Right lung (tissue), 5 donors: Measurements from ENCODE around the gene PTPRM. TPM values are rescaled to one million over a fixed set of nuclear protein-coding genes. Genes with fewer than 3 reads are reported as not detected.
A peak's percentile ranks its signal among the peaks of the same experiment; 100 is the strongest.
"Not testable (repeated sequence)": the region's sequence is repeated elsewhere in the genome, so short reads cannot be mapped to it uniquely, and the experiment has no call there.

Experiments used
- DNase-seq, 2 donors: peaks; one replicate each; pipeline ENCODE4 v3.0.0-alpha.2; 2013
- polyA plus RNA-seq, 5 donors: library from polyadenylated mRNA; unstranded; fragments of 120-200 nt; gene quantifications; one replicate each; pipeline versions ENCODE4 v1.2.1 to v1.2.3, GENCODE V29; 2013; ENCODE audit warnings: inconsistent platforms in 1 of 5, low replicate concordance in 1 of 5; ENCODE audit not compliant: insufficient read length in 5 of 5, insufficient read depth in 1 of 5

The PTPRM gene
- polyA plus RNA-seq, 5 donors, result 81.3 to 105 (median 93.0) TPM

DNA sequence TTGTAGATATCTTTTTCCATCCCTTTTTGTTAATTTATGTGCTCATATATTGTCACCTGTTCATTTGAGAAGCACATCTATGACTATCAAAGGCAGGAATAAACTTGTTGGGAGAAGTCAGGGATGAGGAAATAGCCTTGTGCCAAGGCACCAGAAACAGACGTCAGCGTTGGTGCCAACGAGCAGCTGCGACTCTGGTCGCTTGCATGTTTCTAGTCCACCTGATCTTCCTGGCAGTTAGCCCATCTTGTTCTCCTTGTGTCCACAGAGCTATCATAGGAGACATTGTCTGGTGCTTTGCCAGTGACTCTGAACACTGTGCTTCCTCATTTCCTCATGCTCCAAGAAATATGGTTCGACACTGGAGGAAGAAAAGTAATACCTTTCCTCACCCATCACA is 374.4 kb downstream of the PTPRM start:
- DNase-seq, result peak in 1 of 2 donors; percentile 11

DNA sequence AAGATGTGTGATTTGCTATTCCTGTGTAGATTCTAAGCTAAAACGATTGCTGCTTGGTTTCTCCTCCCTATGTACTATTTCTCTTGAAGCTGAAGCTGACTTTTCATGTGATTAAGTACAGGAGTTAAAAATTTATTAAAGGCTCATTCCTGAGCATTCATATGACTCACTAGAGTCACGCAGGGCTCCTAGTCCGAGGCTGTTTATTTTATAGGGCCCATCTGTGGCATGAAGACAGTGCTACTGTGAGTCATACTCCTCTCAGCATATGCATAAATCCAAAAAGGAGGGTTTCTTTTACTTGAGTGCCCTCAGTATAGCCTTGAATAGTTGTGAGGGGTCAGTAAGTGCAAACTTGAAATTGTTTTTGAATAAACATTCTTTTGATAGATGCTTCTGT is 378.8 kb downstream of the PTPRM start:
- DNase-seq, result no peak

DNA sequence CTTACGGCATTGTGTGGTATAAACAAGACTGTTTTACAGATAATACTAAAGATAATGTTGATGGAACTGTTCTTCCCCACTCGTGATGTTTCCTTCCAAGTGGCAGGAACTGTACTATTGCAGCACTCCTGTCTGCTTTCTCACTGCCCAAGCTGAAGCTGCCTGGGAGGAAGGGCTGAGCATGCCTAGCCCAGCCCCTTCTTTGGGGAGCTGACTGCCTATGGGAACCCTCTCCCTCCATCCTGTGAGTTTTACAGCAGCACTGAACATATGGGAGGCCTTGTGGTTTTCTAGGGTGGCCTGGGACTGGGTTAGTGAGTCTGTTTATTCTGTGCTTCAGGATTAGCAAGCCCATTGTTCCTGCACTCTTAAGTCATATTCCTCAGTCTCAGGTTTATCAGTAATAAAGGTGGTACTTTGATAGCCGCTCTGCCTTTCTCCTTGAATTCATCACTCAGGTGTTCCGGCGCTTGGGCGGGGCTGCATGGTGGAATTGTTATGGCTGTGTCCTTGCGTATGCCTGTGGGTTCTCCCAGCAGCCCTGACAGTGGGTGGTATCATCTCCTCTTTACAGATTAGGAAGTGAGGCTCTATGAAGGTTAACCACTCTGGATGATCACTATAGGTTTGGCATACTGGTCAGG is 379.7 kb downstream of the PTPRM start:
- DNase-seq, result peak in 1 of 2 donors; percentile 10

DNA sequence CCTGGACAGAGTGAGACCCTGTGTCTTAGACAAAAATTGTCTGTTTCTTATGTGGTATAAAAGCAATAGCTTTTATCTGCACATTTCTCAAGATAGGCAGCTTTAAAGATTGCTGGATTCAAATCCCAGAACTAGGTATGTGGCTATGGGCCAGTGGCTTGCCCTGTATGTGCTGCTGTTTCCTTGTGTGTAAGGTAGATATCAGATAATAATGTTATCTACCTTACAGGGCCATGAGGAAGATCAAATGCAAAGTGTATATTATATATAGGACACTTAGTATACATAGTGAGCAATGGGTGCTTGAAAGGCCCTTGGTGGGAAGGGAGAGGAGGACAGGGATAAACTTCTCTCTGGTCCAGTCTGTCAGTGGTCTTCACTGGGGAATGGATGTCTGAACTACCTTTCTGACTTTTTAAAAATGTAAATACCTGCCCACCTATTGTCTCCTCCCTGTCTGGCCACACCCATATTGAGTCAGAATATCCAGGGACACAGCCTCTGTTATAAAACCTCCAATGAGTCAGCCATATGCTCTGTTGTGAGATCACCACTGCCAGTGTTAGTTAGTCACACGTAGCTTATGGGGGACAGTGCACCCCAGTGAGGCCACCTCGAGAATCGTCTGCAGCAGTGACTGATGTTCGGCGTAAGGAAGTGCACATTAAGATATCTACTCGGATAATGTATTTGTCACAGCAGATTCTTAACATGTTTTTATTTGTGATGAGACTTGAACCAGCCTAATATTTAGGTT is 383.4 kb downstream of the PTPRM start:
- no peak for DNase-seq

DNA sequence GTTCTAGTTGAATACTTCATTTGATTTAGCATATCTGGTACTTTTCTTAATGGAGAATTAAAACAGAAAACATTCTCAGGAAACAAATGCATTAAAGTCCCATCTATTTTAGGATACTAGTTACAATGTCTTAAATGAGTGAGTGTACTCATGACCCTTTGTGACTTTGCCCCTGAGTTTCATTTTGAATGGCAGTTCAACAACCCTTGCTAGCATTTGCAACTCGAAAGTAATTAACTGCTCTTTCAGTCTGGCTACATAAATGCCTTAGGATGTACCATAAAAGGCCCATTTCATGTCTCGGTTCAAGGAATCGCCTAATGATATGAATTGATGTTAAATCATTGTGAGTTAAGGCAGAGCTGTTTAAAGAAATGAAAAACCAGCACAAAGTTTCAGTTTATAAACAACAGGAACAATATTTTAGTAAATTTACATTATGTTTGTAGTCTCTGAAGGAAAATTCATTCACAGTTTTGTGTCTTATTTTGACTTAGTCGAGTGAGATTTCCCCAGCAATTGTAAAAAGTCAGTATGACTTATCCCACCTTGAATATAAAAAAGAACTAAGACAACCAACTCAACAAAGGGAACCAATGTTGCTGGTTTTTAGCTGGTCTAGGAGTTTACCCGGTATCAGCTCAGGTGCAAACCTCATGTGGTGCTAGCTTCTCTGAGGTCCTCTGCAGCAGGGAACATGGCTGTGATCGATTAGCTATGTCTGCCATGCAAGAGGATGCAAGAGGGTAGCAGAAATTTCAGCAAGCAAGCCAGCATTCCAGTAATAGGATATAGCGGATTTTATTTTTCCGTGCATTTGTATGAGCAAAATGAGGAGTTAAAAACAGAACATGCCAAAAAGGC is 386.2 kb downstream of the PTPRM start:
- no peak for DNase-seq

DNA sequence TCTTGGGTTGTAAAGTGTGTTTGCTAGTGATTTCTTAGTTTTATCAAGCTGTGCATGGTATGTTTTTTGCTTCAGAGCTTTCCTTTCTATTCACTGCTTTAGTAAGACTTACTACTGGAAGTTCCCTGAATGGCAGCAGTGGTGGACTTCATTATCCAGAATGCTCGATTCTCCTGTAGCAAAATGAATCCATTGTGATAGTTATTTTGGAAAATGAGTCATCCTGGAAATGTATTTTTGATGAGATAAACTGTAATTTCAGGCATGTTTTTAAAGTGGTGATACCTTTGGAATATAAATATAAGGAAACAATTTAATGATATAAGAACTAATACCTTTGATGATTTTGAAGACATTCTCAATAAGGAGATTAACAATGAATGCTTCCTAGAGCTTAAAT is 387.1 kb downstream of the PTPRM start:
- DNase-seq, result no peak

DNA sequence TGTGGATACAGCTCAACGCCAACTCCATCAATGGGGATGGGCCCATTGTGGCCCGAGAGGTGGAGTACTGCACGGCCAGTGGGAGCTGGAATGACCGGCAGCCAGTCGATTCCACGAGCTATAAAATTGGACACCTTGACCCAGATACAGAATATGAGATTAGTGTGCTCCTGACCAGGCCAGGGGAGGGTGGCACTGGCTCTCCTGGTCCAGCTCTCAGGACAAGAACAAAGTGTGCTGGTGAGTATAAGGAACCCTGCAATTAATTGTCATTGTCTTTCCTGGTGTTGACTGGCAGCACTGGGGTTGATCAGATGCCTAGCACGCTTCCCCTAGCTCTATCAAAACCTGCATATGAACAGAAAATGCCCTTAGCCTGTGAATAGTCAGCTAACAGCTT is 388.1 kb downstream of the PTPRM start:
- DNase-seq, result no peak

DNA sequence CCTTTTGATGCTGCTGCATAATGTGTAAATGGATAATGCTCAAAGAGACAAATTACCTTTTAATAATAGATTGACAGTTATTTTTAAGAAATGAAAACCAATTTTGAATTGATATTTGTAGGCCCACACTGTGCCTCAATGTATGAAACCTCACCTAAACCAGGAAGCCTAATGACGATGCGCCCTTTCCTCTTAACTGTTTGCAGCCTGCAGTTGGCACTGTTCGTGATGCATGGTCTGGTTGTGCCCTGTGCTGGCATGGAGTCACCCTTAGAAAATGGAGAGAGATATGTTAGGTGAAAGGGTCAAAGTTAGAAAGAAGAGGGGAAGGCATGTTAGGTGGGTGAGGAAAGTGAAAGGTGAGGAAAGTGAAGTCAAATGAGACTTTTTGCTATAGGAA is 390.2 kb downstream of the PTPRM start:
- DNase-seq, result no peak

DNA sequence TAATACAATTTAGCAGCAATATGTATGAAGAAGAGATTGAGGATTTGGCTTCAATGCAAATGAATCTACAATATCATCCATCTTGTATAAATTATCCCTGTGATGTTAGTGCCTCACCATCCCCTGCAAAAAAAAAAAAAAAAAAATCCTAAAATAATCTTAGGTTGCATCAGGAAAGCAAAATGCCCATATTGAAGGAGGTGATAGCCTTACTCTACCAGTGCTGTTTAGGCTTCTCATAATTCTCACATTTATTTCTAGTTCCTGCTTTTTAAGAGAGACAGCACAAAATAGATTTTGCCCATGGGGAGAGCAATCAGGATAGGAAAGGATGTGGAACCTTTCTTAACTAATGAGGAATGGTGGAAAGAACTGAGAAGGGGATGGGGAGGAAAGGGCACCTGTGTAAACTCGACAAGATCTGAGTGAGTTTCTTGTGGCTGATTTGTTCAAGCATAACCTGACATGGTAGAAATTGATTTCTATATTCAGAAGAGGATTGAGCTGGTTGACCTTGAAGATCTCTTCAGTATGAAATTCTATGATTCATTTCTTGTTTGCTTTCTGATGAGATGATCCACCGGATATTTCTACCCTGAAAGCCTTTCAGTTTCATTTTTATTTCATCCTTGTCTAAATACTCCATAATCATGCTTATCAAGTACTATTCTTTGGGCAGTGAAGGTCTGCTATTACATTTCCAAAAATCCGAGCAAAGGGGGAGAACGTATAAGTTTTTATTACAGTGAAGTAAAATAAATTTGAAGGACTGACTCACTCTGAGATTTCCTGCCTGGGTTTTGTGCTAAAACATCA is 391.2 kb downstream of the PTPRM start:
- DNase-seq, result no peak

DNA sequence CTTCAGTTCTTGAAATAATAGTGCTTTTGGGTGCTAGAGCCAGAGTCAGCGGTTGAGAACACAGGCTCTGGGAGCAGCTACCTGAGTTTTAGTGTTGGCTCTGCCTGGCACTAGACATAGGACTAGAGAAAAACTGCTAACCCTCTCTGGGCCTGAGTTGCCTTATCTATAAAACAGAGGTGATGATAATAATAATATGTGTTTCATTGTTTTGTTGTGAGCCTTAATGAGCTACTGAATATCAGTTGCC is 391.7 kb downstream of the PTPRM start:
- DNase-seq, result no peak

DNA sequence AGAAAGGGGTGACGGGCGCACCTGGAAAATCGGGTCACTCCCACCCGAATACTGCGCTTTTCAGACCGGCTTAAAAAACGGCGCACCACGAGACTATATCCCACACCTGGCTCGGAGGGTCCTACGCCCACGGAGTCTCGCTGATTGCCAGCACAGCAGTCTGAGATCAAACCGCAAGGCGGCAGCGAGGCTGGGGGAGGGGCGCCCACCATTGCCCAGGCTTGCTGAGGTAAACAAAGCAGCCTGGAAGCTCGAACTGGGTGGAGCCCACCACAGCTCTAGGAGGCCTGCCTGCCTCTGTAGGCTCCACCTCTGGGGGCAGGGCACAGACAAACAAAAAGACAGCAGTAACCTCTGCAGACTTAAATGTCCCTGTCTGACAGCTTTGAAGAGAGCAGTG is 399.6 kb downstream of the PTPRM start:
- not testable (repeated sequence) for DNase-seq

DNA sequence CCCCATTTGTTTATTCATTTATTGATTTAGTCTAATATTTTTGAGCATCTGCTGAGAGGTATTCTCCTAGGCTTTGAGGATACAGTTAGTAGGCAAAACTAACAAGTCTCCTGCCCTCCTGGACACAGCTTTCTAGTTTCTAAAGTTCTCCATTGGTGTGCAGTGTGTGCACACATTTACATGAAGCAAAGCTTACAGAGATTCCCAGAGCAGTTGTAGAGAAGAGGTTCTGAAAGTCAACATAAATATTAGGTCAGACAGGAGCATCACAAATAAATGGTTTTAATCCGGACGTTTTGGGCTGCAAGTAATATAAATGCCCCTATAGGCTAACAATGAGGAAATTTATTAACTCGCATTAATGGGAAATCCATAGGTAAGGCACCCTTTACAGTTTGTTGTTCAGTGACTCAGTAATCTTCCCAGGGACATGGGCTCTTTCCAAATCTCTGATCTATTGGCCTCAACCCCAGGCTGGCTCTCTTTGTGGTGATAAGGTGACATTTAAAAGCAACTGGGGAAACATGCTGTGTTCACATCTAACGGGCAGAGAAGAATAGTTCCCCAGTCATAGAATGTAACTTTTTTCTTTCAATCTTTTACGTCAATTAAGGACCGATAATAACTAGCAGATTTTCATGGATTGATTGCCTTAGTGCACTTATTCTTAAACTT is 407.2 kb downstream of the PTPRM start:
- no peak for DNase-seq

DNA sequence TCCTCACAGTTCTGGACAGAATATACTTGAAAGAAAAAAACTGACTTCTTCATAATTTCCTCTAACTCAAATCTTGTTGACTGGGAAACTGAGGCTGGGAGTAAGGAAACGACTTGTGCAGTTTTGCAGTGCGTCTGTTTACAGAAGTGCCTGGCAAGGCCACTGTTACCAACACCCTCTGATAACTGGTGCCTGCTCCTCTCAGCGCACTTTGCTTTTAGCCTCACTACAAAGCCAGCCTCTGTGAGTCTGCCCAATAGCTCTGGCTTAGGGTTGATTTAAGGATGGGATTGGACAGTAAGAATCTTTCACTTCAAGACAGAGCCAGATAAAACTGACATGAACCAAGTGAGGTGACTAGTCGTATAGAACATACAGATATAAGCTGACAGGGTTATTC is 410.8 kb downstream of the PTPRM start:
- no peak for DNase-seq

DNA sequence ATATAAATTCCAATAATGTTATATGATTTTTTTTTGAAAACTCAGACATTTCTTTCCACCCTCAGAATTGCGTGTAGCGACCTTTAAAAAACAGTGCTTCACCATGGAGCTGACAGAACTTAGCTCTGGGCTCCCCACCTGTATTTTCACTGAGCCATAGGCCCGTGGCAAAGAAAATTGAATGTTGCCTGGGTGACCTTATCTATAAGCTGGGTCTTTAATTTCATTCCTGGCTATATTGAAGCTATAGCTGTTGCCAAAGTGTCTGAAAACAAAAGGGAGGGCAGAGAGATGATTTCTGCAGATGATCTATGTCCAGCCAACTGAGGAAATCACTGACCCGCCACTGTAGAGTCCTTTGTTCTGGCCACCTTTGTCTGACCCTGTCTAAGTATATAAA is 411.7 kb downstream of the PTPRM start:
- no peak for DNase-seq

DNA sequence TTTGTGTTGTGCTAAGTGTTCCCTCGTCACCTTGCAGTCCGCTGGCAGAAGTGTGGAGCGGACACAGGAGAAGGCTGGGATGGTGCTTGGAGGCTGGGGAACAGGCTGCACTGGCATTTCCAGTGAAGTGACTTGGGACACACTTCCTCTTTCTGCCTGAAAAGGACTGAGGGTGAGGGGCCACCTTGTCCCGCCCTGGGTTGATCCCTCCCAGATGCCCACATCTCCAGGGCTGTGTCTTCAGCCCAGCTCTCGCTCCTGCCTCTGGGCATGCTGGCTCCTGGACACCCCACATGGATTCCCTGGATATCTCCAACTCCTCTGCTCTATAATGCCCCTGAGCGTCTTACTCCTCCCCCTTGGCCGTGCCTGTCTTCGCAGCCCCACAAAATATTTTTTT is 412.6 kb downstream of the PTPRM start:
- no peak for DNase-seq

DNA sequence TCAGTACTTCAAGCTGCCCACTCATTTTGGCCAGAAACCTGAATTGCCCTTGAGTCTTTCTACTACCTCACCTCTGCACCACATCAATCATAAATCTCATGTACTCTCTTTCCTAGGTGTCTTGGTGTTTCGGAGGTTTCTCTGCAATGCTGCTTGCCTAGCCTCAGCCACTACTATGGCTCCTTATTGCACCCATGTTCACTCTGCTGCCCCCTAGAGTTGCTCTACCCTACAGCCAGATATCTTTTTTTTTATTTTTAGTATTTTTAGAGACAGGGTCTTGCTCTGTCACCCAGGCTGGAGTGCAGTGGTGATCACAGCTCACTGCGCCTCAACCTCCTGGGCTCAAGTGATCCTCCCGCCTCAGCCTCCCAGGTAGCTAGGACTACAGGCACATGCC is 413.0 kb downstream of the PTPRM start:
- DNase-seq, result no peak

DNA sequence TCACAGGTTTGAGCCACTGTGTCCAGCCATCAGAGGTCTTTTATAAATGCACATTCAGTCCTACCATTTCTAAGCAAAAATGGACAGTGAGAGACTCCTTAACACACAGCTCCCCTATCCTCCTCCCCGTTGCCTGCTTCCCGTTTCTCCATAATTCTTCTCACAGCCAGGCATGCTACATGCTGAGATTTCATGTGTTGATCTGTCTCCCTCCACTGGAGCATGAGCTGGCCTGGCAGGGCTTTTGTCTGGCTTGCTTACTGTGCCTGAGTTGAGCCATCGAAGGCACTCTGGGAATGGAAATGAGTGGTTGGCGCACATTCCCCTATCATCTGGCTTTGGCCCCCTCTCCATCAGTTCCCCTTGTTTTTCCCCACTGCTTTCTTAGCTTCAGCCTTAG is 413.5 kb downstream of the PTPRM start:
- no peak for DNase-seq

DNA sequence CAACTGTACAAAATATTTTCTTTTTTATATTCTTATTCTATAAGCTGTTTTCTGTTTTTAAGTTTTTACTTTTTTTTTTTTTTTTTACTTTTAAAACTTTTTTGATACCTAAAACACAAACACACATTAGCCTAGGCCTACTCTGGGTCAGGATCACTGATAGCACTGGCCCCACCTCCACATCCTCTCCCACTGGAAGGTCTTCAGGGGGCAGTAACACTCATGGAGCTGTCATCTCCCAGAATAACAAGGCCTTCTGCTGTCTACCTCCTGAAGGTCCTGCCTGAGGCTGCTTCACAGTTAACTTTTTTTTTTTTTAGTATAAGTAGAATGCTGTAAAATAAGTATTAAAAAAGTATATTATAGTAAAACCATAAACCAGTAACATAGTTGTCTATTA is 415.1 kb downstream of the PTPRM start:
- DNase-seq, result no peak

DNA sequence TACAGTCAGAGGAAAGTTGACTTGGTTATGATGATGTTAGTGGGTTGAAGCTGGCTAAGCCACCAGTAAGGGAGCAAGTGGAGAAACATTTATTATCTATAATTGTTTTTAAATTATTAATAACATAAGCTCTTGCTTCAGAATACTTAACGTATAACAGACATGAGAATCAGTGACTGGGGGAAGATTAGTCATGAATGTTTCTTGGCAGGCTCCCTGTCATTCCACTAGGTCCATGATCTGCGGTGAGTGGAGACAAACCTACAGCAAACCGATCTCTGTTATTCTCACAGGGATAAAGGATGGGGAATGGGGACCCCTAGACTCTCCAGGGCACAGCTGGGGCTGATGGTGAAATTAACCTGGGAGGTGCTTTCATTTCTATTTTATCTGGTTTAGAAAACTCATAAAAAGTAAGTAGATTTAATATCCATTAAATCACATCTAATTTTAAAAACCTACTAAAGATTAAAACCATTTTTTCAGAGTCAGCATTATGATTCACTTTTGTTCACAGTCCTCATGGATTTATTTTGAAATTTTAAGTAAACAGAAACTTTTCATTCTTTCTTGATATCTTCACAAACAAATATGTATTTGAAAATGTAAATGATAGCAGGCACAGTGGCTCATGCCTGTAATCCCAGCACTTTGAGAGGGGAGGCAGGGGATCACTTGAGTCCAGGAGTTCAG is 420.3 kb downstream of the PTPRM start:
- DNase-seq, result no peak

DNA sequence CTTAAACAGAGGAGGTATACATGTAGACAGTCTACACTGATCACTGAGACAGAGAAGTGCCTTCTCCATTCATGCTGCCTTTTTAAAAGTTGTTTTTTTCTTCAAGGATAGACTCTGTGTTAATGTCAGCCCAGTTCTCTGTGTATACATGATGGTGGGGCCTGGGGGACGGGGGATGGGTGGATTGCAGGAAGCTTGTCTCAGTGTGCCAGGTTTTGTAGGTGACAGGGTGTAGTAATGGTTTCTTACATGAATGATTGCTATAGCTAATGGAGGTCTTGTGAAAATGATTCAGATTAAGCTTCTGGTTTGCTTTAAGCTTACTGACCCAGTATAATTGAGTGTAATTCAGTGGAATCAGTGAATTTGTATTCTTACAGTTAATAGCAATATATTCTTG is 423.6 kb downstream of the PTPRM start:
- no peak for DNase-seq

DNA sequence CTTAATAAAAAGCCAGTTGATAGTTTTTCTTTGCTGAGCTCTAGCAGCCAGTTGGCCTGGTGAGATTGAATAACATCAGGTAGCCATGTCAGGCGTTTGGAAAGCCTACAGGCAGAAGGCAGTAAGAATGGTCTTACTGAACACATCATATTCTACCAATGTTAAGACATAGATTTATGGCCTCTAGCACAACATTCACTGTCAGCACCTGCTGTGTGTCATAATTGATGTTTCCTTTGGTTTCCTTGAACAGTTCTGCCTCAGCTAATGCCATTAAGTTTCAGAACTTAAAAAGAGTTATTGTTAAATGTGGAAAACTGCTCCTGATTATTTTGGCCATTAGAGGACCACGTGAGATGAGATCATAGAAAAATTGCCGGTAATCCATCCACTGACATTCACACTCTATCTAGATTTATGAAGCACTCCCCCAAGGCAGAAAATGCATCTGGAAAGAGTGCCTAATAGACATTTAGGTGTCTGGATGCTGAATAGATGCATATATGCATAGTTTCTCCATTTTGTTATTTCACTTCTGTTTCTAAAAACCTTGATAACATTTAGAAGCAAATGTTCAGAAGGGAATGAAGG is 434.7 kb downstream of the PTPRM start:
- no peak for DNase-seq
